Stimulated activated CD8-positive, alpha-beta memory T cell treated with anti-CD3 and anti-CD28 coated beads, Interleukin-7, amount 100 ng/mL, for 24 hours (primary cell): ENCODE measurements around the gene TPM2.

Source experiments
- DNase-seq: peaks from one replicate; pipeline ENCODE4 v3.0.0-alpha.2; 2020; ENCODE audit warnings: low read depth

The TPM2 gene

GRCh38 chr9:35679091-35679490, 10.6 kb downstream of the TPM2 start:
- DNase-seq: no peak

DNA sequence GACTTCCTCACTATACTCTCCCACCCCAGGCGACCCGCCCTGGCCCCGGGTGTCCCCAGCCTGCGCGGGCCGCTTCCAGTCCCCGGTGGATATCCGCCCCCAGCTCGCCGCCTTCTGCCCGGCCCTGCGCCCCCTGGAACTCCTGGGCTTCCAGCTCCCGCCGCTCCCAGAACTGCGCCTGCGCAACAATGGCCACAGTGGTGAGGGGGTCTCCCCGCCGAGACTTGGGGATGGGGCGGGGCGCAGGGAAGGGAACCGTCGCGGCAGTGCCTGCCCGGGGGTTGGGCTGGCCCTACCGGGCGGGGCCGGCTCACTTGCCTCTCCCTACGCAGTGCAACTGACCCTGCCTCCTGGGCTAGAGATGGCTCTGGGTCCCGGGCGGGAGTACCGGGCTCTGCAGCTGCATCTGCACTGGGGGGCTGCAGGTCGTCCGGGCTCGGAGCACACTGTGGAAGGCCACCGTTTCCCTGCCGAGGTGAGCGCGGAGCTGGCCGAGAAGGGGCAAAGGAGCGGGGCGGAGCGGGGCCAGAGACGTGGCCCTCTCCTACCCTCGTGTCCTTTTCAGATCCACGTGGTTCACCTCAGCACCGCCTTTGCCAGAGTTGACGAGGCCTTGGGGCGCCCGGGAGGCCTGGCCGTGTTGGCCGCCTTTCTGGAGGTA, 13.9 kb downstream of the TPM2 start:
- DNase-seq: no peak

- DNase-seq: no peak
These were observed 14.5 kb downstream of the TPM2 start for GRCh38 chr9:35675204-35675603.

GRCh38 chr9:35674025-35674361, 15.7 kb downstream of the TPM2 start:
- no peak for DNase-seq

GRCh38 chr9:35673132-35674024, 16.3 kb downstream of the TPM2 start, which contains the start of gene CA9:
TSS of gene CA9 (plus strand) at chr9:35673928. CDS start at chr9:35673960, 32 bp downstream.
- DNase-seq: no peak

DNA sequence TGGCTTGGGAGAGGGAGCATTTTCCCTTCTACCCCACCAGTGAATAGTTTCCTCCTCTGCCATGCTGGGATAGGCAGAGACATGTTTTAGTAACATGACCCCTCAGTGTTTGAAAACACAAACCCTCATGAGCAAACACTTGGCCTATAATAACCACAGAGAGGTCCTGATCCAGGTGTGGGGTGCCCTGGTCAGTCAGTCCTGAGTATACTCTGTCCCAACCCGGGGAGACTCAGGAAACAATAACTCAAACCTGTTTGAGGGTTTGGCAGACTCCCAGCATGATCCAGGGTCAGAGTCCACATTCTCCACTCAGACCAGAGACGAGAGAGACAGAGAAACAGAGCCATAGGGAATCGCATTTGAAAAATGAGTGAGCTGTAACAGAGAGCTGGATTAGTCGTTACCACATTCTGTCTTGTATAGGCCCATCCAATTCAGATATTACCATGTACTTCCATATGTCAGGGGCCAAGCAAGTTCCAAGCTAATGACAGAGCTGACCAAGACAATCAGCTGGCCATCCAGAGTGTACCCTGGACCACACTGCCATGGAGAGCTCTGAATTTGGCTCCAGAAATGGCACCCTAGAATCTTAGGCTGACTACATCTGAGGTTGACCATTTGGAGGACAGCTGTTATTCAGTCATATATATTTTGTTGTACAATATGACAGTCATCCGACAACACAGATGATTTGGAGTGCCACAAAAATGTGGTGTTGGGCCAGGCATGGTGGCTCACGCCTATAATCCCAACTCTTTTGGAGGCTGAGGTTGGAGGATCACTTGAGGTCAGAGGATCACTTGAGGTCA, 20.2 kb downstream of the TPM2 start:
- no peak for DNase-seq

DNA sequence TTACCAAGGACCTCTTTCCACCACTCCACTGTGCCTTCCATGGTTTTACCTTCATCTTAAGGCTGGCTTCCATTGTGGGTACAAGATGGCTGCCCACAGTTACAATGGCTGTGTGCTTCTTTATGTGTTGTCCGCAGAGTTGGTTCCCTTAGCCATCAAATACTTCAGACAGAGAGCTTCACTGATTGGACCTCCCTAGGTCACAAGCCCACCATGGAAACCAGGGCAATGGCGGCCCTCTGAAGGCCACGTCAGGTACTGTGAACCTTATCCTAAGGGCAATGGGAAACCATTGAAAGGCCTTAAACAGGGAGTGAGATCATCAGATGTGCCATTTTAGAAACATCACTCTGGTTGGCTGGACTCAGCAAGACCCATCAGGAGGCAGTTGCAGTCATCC, 21.8 kb downstream of the TPM2 start:
- DNase-seq: no peak

GRCh38 chr9:35666549-35666948, 23.2 kb downstream of the TPM2 start:
- DNase-seq: no peak

DNA sequence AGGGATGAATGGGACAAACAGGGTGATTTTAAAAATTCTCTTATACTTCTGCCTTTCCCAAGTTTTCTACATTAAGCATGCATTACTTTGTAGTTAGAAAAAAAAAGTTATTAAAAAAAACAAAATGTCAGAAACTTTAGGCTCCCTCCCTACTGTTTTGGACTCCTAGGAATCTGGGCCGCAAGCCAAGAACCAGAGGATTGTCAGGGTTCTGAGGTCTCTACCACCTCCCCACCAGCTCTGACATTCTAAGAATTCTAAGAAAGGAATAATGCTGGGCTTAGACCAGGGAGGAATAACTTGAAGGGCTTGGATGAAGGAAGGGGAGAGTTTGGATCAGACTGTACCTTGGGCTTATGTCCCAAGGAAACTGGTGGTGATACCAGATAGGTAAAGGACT, 23.7 kb downstream of the TPM2 start:
- no peak for DNase-seq

- DNase-seq: no peak
These were observed 24.3 kb downstream of the TPM2 start for GRCh38 chr9:35665471-35665818.

GRCh38 chr9:35664531-35665470, 24.9 kb downstream of the TPM2 start, which contains the start of gene ARHGEF39:
TSS of gene ARHGEF39 (minus strand) at chr9:35665195. CDS start at chr9:35665169, 26 bp downstream.
- DNase-seq: no peak

DNA sequence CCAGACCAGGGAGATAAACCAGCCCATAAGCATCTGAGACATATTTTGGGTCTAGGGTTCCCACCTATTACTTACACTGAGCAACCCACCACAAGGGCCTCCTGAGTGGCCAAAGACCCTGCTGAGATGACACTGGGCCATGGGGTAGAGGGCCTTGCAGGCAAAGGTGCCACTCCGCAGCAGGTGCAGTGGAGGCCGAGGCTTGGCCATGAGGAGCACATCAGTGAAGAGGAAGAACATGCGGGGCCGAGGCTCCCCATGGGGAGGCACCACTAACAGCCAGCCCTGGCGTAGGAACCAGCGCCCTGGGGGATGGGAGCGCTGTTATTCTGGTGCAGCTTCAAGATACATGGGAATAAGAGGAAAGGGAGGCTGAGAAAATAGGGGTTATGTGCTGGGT, 27.3 kb downstream of the TPM2 start:
- no peak for DNase-seq

GRCh38 chr9:35661756-35662350, 27.9 kb downstream of the TPM2 start:
- DNase-seq: no peak

DNA sequence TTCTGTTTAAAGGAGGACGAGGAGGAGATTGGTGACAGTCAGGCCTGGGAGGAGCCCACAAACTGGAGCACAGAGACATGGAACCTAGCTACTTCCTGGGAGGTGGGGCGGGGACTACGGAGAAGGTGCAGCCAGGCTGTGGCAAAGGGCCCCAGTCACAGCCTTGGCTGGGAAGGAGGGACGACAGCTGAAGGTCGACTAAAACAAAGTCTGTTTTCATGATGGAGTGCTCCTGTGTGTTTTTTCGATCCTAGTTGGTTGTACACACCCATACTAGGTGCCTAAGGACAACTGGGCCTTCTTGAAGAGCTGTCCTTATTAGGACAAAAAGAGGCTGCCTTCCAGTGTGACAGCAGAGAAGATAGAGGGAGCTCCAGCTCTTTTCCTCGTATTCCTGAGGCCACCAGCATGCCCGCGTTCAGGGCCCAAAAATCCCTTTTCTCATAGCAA, 28.7 kb downstream of the TPM2 start:
- no peak for DNase-seq

DNA sequence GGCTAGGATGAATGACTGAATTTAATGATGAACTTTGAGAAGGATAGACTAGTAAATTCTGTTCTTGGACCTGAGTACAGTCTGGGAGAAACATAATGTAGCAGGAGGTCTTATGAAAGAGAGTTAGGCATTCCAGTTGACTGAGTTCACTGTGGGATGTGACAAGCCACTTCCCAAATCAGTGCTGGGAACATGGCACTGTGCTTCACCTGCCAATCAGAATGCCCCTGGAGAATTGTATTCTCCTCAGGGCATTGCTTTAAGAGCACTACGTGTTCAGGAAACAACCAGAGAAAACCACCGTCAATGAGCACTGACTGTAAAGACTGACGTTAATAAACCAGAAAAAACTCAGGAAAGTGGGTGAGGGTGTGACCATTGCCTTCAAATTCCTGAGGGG, 30.4 kb downstream of the TPM2 start:
- DNase-seq: no peak

GRCh38 chr9:35658968-35659220, 30.8 kb downstream of the TPM2 start:
- DNase-seq: no peak

GRCh38 chr9:35658137-35658967, 31.4 kb downstream of the TPM2 start, which contains the start of gene CCDC107:
TSS of gene CCDC107 (plus strand) at chr9:35658292. CDS start at chr9:35658380, 88 bp downstream.
- DNase-seq: peak; percentile 61

DNA sequence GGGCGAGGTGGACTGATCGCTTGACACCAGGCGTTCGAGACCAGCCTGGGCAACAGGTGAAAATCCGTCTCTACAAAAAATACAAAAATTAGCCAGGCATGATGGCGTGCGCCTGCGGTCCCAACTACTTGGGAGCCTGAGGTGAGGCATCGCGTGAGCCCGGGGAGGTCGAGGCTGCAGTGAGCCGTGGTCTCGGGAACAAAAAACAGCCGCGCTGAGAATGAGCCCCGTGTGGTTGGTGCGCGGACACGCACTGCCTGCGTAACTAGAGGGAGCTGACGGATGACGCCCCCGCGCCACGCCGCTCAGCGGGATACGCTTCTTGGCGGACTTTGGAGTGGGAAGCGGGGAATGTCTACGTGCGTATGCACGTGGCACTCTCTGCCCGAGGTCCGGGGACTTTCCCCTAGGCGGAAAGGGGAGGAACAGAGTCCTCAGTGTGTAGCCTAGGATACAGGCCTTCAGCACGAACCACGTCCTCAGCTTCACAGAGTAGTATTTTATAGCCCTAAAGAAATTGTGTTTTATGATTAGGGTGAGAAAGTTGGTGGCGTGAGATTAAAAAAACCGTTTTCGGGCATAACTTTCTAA, 32.1 kb downstream of the TPM2 start, which contains the start of gene RMRP:
Gene RMRP (minus strand): TSS at position 474 of the 591 bp plus-strand sequence.
- DNase-seq: peak; percentile 90

DNA sequence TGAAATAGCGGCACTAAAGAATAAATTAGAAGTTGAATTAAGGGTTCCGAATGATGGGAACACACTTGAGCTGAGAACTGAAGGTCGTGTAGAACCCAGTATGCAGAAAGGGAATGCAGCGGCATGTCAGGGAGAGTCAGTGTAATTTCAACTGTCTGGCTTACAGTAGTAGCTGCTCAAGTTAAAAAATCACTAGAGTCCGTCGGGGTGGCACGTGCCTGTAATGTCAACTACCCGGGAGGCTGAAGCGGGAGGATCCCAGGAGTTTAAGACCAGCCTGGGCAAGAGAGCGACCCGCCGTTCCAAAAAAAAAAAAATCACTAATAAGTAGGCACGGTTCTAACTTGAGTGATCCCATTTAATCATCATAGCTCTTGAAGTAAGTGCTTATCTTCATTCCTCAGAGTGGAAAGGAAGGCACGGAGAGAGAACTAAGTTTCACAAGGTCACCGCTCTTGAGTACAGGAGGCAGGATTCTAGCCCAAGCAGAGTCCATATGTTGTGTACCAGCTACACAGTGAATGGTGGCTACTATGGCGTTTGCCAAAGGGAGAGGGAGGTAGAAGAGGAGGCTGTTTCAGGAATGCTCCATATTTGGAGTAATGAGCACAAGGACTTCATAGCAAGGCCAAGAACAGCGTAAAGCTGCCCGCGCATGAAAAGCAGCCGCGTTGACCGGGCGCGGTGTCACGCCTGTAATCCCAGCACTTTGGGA, 32.7 kb downstream of the TPM2 start:
- DNase-seq: no peak
